GM12891 (cell line): ENCODE measurements around the gene PCNX1.

Source experiments
- PAX5 ChIP-seq: IDR thresholded peaks from 2 replicates; pipeline ENCODE4 v1.6.1; 2011; ENCODE audit warnings: low read length, moderate library complexity, mild to moderate bottlenecking; ENCODE audit not compliant: insufficient read depth, severe bottlenecking
- POLR2A ChIP-seq: IDR thresholded peaks from 2 replicates; pipeline ENCODE4 v1.6.1; 2011; ENCODE audit warnings: low read depth, low read length, control low read depth
- POLR2AphosphoS5 ChIP-seq: IDR thresholded peaks from 2 replicates; pipeline ENCODE4 v1.6.1; 2011; ENCODE audit warnings: low read depth, low read length, control low read depth
- SPI1 ChIP-seq: IDR thresholded peaks from 2 replicates; pipeline ENCODE4 v1.6.1; 2011; ENCODE audit warnings: low read depth, low read length, control low read depth
- TAF1 ChIP-seq: IDR thresholded peaks from 2 replicates; pipeline ENCODE4 v1.6.1; 2011; ENCODE audit warnings: low read depth, low read length, control low read depth

- TF ChIP-seq POLR2AphosphoS5: no peak
- no peak for TF ChIP-seq POLR2A
- no peak for TF ChIP-seq TAF1
- no peak for TF ChIP-seq PAX5
- TF ChIP-seq SPI1: no peak
Observed at GRCh38 chr14:70954068-70954467, 46.8 kb downstream of the PCNX1 start.
